Fibroblast of the aortic adventitia (primary cell): Measurements from ENCODE around the gene RFX5. TPM values are rescaled to one million over a fixed set of nuclear protein-coding genes. Genes with fewer than 3 reads are reported as not detected.
A peak's percentile ranks its signal among the peaks of the same experiment; 100 is the strongest.

Experiments used
- DNase-seq: peaks from one replicate; pipeline ENCODE4 v3.0.0-alpha.2; 2010; ENCODE audit warnings: low read depth
- H3K4me3 ChIP-seq: 2 replicates; pipeline ENCODE4 v1.5.1; 2011; ENCODE audit warnings: low read depth, mild to moderate bottlenecking, control low read depth, low read length, moderate library complexity
- CTCF ChIP-seq: IDR thresholded peaks from 2 replicates; pipeline ENCODE4 v1.5.1; 2011; ENCODE audit warnings: mild to moderate bottlenecking, low read length, control low read depth, inconsistent platforms; ENCODE audit not compliant: insufficient read depth
- total RNA-seq: library from RNA; depleted of rRNA; stranded (reverse); fragments of >200 nt; gene quantifications from 2 replicates; pipeline ENCODE4 v1.2.3, GENCODE V29; 2012; ENCODE audit warnings: low replicate concordance

The RFX5 gene
- total RNA-seq, 1 donor: 27.1 TPM

DNA sequence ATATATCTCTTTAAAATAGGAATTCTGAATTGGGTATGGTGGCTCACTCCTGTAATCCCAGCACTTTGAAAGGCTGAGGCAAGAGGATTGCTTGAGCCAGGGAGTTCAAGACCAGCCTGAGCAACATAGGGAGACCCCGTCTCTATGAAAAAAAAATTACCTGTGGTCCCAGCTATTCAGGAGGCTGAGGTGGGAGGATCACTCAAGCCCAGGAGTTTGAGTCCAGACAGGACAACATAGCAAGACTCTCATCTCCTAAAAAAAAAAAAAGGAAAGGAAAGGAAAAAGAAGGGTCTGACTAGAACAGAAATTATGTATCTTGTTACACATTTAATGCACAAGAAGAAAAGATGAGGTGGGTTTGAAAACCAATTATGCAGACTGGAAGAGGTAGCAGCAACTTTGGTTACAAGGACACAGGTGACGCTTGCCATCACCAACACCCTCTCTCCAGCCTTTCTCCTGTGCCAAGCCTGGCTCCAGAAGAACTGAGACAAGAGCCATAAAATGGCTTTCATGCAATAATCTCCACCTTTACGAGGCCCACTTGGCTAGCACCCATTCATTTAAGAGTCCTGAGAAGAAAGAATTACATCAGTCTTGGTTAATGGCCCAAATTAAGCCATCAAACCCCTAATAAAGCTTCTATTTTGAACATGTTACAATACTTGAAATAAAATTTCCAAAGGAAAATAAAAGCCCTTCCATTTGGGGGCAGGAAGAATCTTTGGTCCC lies 30.3 kb upstream of the RFX5 start:
- no peak for DNase-seq
- no peak overlapping the region for H3K4me3 ChIP-seq
- no peak for TF ChIP-seq CTCF

- no peak overlapping the region for H3K4me3 ChIP-seq
- DNase-seq: no peak
- TF ChIP-seq CTCF: no peak
Observed at GRCh38 chr1:151373196-151373595, 26.1 kb upstream of the RFX5 start.

- peak; percentile 84 for DNase-seq
- H3K4me3 ChIP-seq: peak within 1 kb of the TSS; percentile 70
- no peak for TF ChIP-seq CTCF
Observed at GRCh38 chr1:151372058-151372934, 25.2 kb upstream of the RFX5 start, which contains the start of gene SELENBP1. Gene SELENBP1, minus strand, starts transcription at chr1:151372705. Its CDS starts 64 bp downstream, at chr1:151372641.

DNA sequence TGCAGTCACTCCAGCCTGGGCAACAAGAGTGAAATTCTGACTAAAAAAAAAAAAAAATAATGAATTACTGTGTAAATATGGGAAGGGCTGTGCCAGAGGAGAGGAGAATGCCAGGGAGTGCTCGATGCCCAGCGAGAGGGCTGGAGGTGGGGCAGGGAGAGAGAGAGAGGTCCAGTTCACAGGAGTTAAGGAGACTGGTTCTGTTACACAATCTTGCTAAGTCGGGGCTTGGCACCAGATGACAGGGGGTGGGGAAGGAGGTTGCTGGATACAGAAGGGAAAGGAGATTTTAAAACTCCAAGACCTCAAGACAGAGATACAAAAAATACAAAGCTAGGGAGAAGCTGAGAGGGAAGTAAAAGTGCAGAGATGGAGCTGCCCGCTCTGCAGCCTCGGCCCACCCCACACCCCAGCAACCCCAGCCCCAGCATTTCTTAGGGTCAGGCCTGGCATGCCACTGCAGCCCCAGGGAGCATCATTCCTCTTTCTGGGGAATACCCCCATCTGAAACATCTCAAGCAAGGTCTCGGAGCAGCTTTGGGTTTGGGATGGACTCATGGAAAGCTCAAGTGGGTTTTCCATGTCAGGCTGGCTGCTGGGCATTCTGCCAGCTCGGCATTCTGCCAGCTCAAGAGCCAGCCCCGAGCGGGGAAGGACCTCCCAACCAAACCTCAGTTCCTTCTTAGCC lies 24.5 kb upstream of the RFX5 start:
- no peak for TF ChIP-seq CTCF
- peak overlapping the region; percentile 70 for H3K4me3 ChIP-seq
- DNase-seq: peak; percentile 70

DNA sequence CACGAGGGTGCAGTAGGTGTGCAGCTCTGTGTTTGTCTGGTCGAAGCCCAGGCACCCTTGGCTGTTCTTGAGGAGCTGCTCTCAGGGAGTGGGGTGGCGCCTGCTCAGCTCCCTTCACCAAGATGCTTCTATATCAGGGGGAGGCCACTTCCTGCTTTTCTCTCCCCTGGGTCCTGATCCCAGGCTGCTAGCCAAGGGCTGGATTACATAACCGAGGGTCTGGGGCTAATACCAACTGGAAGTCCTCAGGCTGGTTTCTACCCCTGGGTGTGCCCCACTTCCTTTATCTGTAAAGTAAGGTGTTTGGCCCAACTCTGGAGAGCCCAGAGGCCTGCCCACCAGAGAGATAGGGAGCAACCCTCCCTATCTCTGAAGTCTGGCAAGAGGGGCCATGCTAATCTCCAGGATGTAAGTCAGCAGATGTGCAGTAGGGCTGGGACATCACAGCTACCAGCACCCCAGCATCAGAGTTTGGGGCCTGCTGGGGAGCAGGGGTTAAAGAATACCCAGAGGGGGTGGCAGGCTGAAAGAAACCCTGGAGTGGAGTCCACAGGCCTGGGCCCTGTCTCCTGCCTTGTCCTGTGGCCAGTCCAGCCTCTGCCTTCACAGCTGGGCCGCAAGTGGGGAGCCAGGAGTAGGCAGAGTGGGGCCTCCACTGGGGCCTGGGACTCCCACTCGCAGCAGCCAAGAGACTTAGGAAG lies 23.3 kb upstream of the RFX5 start:
- no peak for TF ChIP-seq CTCF
- DNase-seq: peak; percentile 48
- H3K4me3 ChIP-seq: no peak overlapping the region

DNA sequence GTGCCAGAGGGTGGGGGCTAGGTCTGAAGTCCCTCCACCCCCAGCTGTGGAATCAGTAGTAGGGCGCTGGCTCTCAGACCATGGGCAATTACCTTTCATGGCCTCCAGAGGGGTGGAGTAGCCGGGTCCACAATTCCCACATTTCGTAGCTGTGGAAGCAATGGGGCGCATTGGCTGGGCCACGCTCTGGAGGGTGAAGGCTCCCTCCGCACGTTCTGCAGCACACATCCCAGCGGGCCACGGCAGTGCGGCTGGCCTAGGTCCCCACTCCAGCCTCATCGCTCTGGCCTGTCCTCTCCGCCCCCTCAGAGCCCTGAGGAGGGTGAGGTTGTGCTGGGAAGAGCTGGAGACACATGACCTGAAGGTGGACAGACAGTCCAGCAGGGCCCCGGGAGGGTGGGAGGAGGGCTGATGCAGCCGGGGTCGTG lies 22.6 kb upstream of the RFX5 start:
- no peak for TF ChIP-seq CTCF
- no peak for DNase-seq
- no peak overlapping the region for H3K4me3 ChIP-seq
